A673 (cell line): ENCODE data around the gene FAM43B. TPM values are rescaled to one million over a fixed set of nuclear protein-coding genes. Genes with fewer than 3 reads are reported as not detected.
A peak's percentile ranks its signal among the peaks of the same experiment; 100 is the strongest.

ENCODE experiments used
- BruUV-seq: library from RNA; stranded (reverse); fragments of 400-500 nt; replicated peaks from 2 replicates; lab custom pipeline; 2021; lab: Mats Ljungman, UMichigan
- CTCF ChIA-PET: fragments of 300-600 bp; sonication (Branson Sonifier 250); formaldehyde crosslinking; loops from one replicate; lab custom pipeline; 2022; ENCODE audit warnings: antibody characterized with exemption; lab: Charles Lee
- POLR2A ChIA-PET: fragments of 300-600 bp; sonication (Branson Sonifier 250); formaldehyde crosslinking; loops from one replicate; lab custom pipeline; 2022; ENCODE audit warnings: antibody characterized with exemption; ENCODE audit not compliant: low non-redundant PET; lab: Charles Lee
- DNase-seq: peaks from one replicate; pipeline ENCODE4 v3.0.0-alpha.2; 2015; ENCODE audit warnings: low spot score
- H3K27ac ChIP-seq: fragments of 200-600 bp; sonication (generic); 2 replicates; pipeline ENCODE4 v1.5.1; 2016; ENCODE audit warnings: mixed run types, low read depth, mild to moderate bottlenecking, mixed read lengths, antibody characterized with exemption, low read length; ENCODE audit not compliant: poor library complexity, severe bottlenecking
- H3K27me3 ChIP-seq: fragments of 200-600 bp; sonication (generic); replicated peaks from 2 replicates; pipeline ENCODE4 v1.6.1; 2017; ENCODE audit warnings: mixed run types, low read depth, mild to moderate bottlenecking, mixed read lengths, antibody characterized with exemption, low read length; ENCODE audit not compliant: insufficient read depth, poor library complexity
- H3K36me3 ChIP-seq: fragments of 200-600 bp; sonication (generic); 2 replicates; pipeline ENCODE4 v1.6.1; 2016; ENCODE audit warnings: mixed run types, mild to moderate bottlenecking, mixed read lengths, antibody characterized with exemption, low read length; ENCODE audit not compliant: insufficient read depth, poor library complexity, severe bottlenecking
- H3K4me1 ChIP-seq: fragments of 200-600 bp; sonication (generic); 2 replicates; pipeline ENCODE4 v1.6.1; 2017; ENCODE audit warnings: mixed run types, mild to moderate bottlenecking, mixed read lengths, antibody characterized with exemption, low read length; ENCODE audit not compliant: insufficient read depth, poor library complexity, severe bottlenecking
- H3K4me3 ChIP-seq: fragments of 200-600 bp; sonication (generic); 2 replicates; pipeline ENCODE4 v1.5.1; 2016; ENCODE audit warnings: low read depth, mixed run types, mild to moderate bottlenecking, mixed read lengths, low read length; ENCODE audit not compliant: poor library complexity, severe bottlenecking
- H3K9me3 ChIP-seq: fragments of 200-600 bp; sonication (generic); 2 replicates; pipeline ENCODE4 v1.6.1; 2016; ENCODE audit warnings: mixed run types, low read depth, mild to moderate bottlenecking, mixed read lengths, antibody characterized with exemption, low read length; ENCODE audit not compliant: poor library complexity, severe bottlenecking
- EZH2 ChIP-seq: fragments of 200-600 bp; sonication (generic); IDR thresholded peaks from 2 replicates; pipeline ENCODE4 v1.6.1; 2017; ENCODE audit warnings: borderline replicate concordance, low read depth, mild to moderate bottlenecking, mixed read lengths, antibody characterized with exemption, low read length; ENCODE audit not compliant: poor library complexity, severe bottlenecking
- intact Hi-C: fragments of 100-400 bp; cut with micrococcal nuclease; formaldehyde crosslinking; loops from one replicate; pipeline ENCODE4 v1.10.0; 2022; ENCODE audit not compliant: unreplicated experiment
- total RNA-seq: library from RNA; stranded (reverse); gene quantifications from 2 replicates; pipeline ENCODE4 v1.2.3, GENCODE V29; 2021
- TF ChIP-seq, protein P1 (sequence below): fragments of 300-800, 200-600 bp; sonication (generic); conservative IDR thresholded peaks from 2 replicates; pipeline ENCODE4 v1.5.1; 2017; ENCODE audit warnings: low read depth, mild to moderate bottlenecking, antibody characterized with exemption, low read length, moderate library complexity, mixed read lengths

The FAM43B gene
- total RNA-seq, 1 experiment from 2014 or later, result not detected

DNA sequence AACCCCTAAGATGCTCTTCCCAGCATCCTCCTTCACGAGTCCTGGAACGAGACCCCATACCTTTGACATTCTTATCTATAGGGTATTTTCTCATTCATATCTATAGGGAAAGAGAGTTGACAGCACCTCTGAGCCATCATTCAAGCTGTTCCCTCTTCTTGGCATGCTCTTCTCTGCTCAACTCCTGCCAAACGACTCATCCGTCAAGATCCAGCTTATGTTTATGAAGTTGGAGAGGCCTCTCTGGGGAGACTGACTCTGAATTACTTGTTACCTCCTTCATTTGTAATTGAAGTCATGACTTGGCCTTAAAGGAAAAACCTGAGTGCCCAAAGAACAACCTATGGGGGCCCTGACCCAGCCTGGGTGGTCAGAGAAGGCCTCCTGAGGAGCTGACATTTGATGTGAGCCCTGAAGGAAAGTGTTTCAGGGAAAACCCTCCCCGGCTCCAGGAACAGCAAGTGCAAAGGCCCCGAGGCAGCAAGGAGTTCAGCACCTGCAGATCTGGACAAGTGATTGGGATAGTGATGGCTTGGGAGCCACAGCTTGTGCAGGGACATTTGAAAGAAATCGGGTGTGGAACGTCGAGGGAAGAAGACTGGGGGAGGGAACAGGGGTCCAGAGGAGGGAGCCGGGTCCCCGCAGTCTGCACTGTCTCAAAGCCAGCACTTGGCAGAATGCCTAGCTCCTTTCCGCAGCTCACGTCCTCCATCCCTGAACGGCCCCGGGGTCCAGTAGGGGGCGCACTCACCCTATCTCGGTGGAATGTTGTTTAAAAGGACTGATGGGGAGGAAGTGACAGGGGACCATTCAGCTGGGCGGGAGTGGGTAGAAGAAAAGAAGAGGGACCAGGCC is 22.5 kb downstream of the FAM43B start:
- TF ChIP-seq EZH2, result no peak
- TF ChIP-seq, protein P1, sequence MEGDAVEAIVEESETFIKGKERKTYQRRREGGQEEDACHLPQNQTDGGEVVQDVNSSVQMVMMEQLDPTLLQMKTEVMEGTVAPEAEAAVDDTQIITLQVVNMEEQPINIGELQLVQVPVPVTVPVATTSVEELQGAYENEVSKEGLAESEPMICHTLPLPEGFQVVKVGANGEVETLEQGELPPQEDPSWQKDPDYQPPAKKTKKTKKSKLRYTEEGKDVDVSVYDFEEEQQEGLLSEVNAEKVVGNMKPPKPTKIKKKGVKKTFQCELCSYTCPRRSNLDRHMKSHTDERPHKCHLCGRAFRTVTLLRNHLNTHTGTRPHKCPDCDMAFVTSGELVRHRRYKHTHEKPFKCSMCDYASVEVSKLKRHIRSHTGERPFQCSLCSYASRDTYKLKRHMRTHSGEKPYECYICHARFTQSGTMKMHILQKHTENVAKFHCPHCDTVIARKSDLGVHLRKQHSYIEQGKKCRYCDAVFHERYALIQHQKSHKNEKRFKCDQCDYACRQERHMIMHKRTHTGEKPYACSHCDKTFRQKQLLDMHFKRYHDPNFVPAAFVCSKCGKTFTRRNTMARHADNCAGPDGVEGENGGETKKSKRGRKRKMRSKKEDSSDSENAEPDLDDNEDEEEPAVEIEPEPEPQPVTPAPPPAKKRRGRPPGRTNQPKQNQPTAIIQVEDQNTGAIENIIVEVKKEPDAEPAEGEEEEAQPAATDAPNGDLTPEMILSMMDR, result peak; percentile 91
- POLR2A ChIA-PET, result no interaction called here
- intact Hi-C loops, result loop anchor here (1.0 kb wide), 1 partner anchor 59 kb away; no protein-coding TSS in a partner anchor

DNA sequence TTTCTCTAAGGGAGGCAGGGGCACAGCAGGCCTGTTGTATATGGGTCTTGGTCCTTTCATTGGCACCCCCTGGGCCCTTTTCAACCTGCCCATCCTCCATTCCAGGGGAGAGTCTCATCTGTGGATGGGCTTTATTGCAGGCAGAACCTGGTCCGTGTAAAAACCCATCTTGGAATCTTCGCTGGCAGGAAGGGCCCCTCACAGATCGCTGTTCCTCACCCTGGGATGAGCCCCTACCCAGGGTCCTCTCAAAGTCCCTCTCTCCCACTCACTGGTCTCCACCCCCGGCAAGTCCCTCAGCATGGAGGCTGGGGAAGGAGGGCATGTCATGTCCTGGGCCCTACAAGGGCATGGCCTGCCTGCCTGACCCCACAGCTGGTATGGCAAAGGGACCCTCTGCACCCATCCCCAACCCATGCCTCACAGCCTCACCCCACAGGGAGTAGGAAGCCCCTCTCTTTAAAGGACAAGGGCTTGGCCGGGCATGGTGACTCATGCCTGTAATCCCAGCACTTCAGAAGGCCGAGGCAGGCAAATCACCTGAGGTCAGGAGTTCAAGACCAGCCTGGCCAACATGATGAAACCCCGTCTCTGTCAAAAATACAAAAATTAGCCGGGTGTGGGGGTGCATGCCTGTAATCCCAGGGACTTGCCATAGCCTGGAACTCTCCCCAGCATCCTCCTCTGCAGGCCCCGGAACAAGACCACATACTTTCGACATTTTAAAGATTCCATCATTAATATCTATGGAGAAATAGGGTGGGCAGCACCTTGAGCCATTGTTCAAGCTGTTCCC is 23.4 kb downstream of the FAM43B start:
- no TSS peak for BruUV-seq
- TF ChIP-seq EZH2, result no peak
- TF ChIP-seq, protein P1, result no peak
- H3K36me3 ChIP-seq, result no peaks in the 10 kb centered on the region
- H3K27me3 ChIP-seq, result no peaks in the 10 kb centered on the region
- H3K9me3 ChIP-seq, result no peaks in the 10 kb centered on the region
- POLR2A ChIA-PET, result no interaction called here
- H3K4me3 ChIP-seq, result no peak overlapping the region
- DNase-seq, result no peak
- H3K27ac ChIP-seq, result no peak overlapping the region
- no peaks in the 10 kb centered on the region for H3K4me1 ChIP-seq
- intact Hi-C loops, result loop anchor here (1.0 kb wide), 1 partner anchor 59 kb away; no protein-coding TSS in a partner anchor
- CTCF ChIA-PET, result interaction anchor here (0.6 to 1.1 kb wide), 8 partner anchors 12 to 182 kb away, joined by 3 to 26 read pairs (median 5); partner anchors contain the start of genes FAM43B and PINK1

More for the DNA sequence above, 22.5 kb downstream of the FAM43B start:
- no peak overlapping the region for H3K27ac ChIP-seq
- CTCF ChIA-PET, result interaction anchor here (0.6 to 1.1 kb wide), 10 partner anchors 12 to 132 kb away, joined by 3 to 26 read pairs (median 4); partner anchors contain the start of genes FAM43B and PINK1
- no TSS peak for BruUV-seq
- no peak overlapping the region for H3K4me3 ChIP-seq
- peak; percentile 90 for DNase-seq
- H3K4me1 ChIP-seq, result no peaks in the 10 kb centered on the region
- no peaks in the 10 kb centered on the region for H3K27me3 ChIP-seq
- H3K36me3 ChIP-seq, result no peaks in the 10 kb centered on the region
- H3K9me3 ChIP-seq, result no peaks in the 10 kb centered on the region

DNA sequence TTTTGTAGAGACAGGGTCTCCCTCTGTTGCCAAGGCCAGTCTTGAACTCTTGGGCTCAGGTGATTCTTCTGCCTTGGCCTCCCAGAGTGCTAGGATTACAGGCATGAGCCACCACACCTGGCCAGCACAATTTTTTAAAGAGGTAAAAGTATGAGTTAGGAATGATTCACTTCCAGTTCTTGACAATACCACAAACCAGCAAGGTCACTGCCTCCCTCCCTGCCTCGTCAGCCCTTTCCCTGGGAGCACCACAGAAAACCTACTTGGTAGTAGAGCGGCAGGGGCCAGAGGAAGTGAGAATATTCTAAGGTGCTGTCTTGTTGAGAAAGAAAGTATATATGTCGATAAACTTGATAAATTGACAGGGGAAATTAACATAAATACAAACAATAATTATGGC is 25.7 kb downstream of the FAM43B start:
- Histone ChIP-seq H3K36me3 (no peaks in the 10 kb centered on the region), H3K27ac (no peak overlapping the region), H3K9me3 (no peaks in the 10 kb centered on the region), H3K4me1 (no peaks in the 10 kb centered on the region), H3K27me3 (no peaks in the 10 kb centered on the region), H3K4me3 (no peak overlapping the region)
- TF ChIP-seq EZH2, result no peak
- TF ChIP-seq, protein P1, result no peak
- no peak for DNase-seq
- intact Hi-C loops, result no loop called here
- CTCF ChIA-PET, result interaction anchor here (0.6 kb wide), 1 partner anchor 797 kb away, joined by 3 read pairs; no protein-coding TSS in a partner anchor
- BruUV-seq, result no TSS peak
- POLR2A ChIA-PET, result no interaction called here
